Muscle of arm (tissue), 12 donors: ENCODE data around the gene ATG7. TPM values are rescaled to one million over a fixed set of nuclear protein-coding genes. Genes with fewer than 3 reads are reported as not detected.

ENCODE experiments used
- DNase-seq: peaks from one replicate; pipeline ENCODE4 v3.0.0-alpha.2; 2013
- polyA plus RNA-seq, 12 donors: library from polyadenylated mRNA; unstranded; fragments of 120-200 nt; gene quantifications; one replicate each; pipeline ENCODE4 v1.2.1, GENCODE V29; 2013; ENCODE audit not compliant: insufficient read length in 12 of 12

Gene ATG7
- polyA plus RNA-seq, 12 donors, result 11.9 to 18.8 (median 15.3) TPM; not detected in 1

DNA sequence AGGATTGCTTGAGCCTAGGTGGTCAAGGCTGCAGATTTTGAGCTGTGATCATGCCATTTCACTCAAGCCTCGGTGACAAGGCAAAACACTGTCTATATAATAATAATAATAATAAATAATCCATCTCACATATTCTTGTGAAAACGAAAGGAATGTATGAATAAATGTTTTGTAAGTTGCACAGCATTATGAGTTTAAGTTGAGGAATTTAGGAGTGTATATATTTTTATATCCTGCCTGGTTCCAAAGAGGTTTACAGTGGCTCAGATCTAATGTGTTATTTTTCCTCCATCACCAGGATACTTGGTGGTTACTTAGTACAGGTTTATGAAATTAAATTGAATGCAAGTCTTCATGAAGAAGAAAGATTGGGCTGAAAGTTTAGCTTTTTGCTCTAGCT is 77.2 kb downstream of the ATG7 start:
- no peak for DNase-seq

DNA sequence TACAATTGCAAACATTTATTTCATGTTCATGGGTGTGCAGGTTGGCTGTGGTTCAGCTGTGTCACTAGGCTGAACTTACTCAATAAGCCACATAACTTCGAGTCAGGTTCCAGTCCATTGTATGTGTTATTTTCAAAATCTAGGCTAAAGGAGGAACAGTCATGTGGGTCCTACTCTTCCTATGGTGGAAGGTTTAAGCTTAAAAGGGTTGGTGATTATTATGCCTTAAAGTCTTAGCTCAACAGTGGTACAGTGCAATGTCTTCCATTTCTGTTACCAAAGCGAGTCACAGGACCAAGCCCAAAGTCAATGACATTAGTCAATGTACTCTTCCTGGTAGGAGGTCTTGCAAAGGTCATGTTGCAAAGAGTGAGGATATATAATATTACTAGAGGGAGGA is 78.2 kb downstream of the ATG7 start:
- DNase-seq, result no peak

DNA sequence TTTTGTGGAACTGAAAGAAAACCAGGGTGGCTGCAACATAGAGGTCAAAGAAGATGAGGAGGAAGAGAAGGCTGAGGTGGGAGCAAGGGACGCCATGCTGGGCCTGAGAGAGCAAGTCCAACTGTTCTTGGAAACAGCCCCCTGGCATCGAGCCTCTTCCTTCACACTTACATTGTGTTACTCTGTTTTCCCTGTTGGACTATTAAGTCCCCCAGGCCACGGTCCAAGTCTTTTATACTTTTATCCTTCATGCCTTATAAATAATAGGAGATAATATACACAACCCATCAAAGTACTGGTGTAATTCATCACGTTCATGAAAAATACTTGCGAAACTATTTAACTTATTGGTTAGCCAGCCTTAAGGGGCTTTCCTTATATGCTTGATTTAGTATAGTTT is 79.3 kb downstream of the ATG7 start:
- DNase-seq, result no peak

DNA sequence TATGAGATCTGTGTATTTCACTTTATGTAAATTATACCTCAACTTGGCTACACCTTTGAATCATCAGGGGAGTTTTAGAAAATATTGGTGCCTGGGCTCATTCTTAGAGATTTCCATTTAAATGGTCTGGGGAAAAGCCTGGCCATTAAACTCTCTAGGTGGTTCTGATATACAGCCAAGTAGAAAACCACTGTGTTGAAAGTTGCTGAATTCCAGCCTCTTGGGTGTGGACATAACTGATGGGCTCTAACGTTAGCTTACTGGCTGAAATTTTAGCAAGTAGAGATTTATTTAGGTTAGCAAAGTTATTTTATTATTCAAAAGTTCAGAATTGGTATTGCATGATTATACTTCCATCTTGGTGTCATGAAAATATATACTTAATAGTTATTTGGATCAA is 84.1 kb downstream of the ATG7 start:
- no peak for DNase-seq

DNA sequence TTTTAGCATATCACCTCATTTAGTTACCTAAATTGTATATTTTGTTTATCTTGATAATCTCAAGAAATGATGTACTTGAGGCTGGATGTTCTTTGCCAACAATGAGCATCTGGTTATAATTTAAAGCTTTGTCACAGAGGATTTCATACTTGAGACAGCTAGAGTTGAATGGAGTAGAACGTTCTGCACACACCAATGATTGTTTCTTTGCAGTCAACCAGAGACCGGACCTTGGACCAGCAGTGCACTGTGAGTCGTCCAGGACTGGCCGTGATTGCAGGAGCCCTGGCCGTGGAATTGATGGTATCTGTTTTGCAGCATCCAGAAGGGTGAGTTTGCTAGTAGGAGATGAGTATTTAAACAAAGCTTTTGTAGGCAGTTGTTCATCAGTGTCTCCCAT is 90.4 kb downstream of the ATG7 start:
- no peak for DNase-seq

DNA sequence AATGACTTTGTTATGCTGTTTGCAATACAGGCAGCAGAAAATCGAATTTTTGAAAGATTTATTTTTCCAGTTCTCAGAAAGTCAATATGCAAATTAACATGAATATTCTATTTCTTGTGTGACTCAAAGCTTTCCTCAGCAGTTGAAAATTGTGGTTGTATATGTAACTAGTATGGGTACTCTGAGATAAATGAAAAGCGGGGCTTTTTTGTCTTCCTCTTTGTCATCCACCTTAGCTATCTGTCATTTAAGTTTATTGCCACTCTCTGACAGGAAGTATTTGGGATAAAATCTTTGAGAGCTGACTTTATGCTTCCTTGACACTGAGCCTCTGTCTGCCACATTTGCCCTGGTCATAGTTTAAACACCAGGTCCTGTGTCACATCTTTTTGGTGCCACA is 91.5 kb downstream of the ATG7 start:
- DNase-seq, result no peak

DNA sequence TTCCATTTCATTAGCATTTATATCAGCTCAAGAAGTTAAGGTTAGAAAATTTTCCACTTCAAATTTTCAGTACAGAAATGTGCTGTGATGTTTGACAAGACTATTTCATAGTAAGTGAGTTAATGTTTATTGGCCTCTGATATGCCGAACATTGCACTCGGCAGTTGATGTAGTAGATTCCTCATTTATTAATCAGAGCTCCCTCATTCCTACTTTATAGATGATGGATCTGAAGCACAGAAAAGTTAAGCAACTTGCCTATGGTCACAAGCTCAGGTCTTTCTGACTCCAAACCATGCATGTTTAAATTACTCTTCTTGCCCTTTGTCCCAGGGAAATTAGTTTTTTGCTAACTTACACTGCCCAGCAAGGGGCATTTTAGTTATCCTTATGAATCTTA is 92.0 kb downstream of the ATG7 start:
- DNase-seq, result no peak

DNA sequence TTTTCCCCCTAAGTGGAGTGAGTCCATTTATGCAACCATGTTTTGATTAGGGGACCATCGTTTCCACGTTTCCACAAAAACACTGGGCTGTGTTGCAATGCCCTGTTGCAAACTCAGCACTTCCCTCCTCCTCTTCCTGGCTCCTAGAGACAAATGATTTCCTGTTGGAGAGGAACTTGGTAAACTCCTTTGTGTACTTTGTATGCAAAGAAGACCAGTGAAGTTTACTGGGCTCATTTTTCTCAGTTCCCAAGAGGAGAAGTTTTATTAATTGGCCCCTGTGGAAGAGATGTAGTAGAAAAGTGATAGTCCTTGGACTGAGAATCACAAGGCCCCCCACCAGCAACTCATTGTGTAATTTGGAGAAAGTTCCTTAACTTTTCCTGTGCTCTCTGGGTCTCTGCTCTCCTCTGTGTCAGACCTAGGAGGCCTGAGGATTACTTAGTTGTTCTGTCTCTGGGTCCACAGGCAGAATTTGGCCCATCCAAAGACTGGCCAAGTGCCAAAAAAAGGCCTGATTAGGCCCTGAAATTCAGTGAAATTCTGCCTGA is 95.0 kb downstream of the ATG7 start:
- no peak for DNase-seq

DNA sequence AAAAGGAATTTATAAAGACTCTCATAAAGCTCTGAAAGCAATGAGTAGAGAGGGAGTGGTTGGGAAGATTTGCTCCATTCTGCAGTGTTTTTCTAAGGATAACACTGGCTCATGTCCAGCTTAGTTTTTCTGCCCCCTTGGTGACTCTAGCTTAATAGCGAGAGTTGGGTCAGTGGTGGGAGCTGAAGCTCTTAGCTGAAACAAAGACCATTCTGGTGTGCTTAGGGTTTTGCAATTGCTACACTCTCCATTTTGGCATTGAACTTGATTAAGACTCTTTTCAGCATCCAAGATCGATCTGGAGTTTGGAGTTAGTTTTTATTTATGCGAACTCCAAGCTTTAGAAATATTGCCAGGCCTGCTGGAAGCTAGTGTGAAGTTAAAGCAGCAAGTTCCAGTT is 98.0 kb downstream of the ATG7 start:
- DNase-seq, result peak; percentile 79

DNA sequence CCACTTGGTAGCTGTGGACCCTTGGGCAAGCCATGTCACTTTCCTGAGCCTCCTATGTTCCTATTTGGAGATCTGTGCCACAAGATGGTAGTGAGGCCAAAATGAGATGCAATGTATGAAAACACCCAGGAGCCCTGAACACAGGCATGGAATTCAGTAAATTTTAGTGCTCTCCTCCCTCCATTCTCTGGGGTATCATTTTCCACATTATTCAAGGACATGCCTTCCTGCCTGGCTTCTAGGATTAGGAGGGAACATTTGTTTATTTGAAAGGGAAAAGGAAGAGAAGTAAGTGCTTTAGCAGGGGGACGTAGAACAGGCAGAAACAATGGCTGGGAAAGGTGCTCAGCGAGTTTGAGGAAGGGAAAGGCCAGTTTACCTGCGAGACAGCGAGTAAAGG is 98.8 kb downstream of the ATG7 start:
- no peak for DNase-seq

DNA sequence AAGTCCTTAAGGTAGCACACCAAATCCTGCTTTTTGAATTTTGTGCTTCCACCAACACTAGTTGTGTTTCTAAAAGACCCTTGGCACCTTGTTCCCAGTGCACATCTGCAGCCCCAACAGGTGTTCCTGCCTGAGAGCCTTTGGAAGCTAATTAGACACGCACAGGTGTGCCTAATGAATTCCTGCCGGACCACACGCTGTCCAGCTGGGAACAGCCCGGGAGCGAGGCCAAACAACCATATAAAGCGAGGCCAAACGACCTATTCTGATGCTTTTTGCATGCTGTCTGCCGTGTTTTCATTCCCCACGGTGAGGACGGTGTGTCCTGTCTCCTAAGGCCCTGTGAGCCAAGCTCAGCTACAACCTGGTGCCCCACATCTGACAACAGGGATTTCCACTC is 99.5 kb downstream of the ATG7 start:
- DNase-seq, result no peak

DNA sequence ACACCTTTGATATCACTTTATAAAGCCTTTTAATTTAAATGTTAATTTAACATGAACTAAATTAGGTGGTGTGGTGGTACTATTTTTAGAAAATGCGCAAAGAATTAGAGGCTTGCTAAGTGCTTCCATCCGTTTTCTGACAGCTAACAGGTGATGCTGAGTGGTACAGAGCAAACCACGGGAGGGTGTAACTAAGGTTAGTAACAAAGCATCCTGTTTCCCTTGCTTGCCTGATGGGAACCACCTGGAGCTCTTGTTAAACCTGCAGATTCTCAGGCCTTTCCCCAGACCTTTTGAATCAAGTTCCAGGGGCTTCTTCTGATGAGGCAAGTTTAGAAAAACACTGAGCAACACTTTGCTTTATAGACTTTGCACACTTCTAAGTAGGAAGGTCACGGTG is 101.0 kb downstream of the ATG7 start:
- DNase-seq, result no peak

DNA sequence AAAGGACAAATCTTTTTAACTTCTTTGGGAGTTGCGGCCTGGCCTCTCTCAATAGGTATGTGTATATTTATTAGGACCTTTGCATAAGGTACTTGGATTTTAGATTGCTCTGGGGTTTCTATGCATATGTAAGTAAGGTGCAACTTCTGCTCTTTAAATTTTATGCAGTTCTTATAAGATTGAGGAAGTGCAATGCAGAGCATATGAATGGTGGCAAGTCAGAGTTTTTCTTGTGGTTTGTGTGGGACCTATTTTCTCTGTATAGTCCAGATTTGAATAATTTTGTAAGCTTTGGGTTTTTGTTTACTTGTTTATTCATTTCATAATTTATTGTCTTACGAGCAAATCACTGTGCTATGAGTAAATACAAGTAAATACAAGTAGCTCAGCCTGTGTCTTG is 101.5 kb downstream of the ATG7 start:
- no peak for DNase-seq

DNA sequence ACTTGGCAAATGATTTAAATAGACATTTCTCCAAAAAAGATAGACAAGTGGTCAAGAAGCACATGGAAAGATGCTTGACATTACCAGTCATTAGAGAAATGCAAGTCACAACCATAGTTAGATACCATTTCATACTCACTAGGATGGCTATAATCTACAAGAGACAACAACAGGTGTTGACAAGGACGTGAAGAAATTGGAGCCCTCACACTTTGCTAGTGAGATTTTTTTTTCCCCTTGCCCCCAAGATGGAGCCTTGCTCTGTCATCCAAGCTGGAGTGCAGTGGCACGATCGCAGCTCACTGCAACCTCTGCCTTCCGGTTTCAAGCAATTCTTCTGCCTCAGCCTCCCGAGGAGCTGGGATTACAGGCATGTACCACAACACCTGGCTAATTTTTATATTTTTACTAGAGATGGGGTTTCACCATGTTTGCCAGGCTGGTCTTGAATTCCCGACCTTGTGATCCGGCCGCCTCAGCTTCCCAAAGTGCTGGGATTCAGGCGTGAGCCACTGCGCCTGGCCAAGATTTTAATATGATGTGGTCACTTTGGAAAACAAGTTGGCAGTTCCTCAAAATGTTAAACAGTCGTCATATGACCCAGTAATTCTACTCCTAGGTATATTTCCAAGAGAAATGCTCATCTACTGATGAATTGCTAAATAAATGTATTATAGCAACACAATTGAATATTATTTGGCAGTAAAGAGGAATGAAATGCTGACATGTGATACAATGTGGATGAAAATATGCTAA is 103.3 kb downstream of the ATG7 start:
- DNase-seq, result no peak

DNA sequence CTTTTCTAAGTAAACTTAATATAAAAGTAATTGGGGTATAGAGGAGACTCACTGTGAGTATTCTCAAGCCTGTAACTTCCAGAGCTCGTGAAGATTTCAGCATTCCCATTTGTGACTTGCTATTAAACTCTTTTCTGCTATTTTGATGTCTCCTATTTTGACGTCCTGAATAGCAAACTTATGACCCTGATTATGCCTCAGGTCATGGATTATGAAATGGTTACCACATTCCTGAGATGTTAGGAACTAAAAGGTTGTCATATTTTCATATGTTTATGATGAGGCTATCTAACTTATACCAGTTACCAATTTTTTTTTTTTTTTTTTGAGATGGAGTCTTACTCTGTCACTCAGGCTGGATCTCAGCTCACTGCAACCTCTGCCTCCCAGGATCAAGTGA is 105.5 kb downstream of the ATG7 start:
- no peak for DNase-seq

DNA sequence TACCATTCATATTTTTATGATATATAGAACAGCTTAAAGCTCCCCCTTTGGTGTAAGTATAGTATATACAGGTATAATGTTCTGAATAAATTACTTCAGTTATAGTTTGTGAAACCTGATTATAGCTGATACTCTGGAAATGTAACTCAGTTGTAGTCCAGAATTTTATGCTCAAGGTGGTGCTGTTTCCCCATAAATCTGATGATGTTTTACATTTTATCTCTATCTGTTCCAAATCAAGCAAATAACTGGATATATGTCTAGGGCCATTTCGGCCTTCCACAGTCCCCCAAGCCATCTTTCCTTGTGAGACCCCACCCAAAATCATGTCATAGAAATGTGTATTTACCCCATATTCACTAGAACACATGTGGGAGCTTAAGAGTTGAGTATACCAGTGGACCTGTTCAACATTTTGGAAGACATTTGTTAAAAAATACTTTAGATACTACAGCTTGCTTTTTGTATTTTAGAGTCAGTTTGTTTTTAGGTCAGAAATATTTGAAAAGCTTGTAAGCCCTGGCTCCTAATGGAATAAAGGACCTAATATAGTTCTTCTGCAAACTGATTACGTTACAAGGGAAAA is 107.1 kb downstream of the ATG7 start:
- no peak for DNase-seq

DNA sequence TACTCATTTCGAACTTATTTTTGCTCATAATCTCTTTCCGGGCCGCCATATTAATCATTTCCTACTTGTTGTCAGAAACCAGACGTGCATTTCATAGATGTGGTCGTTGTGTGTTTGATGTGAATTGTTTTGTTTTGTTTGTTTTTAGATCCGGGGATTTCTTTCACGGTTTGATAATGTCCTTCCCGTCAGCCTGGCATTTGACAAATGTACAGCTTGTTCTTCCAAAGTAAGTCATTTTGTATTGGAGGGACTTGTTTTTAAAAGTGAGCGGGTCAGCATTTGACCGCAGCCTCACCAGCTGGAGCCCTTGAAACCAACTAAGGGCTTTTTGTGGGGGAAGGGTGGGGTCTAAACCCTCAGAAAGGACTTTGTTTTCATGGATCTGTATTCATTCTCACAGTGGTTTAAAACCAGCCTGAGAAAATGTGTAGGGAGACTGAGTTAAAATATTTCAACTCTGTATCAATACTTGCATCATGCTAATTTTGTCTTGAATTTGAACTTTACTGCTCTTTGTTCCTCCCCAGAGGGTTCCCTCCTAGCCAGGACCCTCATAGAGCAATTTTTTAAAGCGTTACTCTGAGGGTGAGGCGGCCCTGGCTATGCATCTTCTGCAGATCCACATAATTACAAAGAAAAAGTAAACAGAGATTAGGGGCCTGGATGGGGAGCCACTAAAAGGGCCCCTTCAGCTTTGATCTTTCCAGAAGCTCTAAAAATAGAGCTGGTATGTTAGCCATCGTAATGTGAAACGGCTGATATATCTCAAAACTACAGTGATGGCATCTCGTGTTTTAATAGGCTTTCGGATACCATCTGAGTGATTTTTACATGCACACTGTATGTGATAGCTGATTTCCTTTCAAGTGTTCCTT is 107.9 kb downstream of the ATG7 start:
- DNase-seq, result no peak

DNA sequence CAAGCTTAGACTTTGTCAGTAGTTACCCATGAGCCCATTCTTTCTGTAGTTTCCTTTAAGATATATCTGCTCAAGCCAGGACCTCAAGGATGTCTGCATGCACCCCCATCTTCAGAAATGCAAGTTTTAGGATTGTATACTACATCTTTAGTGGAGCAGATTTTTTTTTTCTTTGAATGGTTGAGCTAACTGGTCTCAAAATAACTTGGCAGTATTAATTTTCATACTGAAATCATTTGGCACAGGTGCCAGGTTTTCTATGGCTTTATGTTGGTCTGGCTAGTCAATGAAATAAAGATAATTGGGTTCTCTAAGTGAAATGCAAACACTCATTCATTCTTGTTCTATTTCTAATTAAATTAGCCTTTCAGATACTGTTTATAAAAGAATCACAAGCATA is 108.9 kb downstream of the ATG7 start:
- no peak for DNase-seq

DNA sequence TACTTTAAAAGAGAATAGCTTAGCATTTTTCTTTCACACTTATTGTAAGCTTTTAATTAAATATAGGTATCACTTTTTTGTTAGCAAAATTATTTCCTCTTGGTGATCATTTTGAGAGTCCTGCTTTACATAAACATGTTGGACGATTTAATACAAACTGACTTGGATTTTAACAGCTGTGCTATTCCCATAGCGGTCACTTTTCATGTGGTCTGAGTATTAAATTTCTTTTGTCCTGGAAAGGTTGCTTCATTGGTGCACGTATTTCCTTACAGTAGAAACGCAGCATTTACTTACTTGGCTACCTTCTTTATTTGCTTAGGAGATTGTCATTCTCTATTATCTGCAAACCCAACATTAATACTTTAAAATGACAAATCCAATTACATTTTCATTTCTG is 109.4 kb downstream of the ATG7 start:
- no peak for DNase-seq

DNA sequence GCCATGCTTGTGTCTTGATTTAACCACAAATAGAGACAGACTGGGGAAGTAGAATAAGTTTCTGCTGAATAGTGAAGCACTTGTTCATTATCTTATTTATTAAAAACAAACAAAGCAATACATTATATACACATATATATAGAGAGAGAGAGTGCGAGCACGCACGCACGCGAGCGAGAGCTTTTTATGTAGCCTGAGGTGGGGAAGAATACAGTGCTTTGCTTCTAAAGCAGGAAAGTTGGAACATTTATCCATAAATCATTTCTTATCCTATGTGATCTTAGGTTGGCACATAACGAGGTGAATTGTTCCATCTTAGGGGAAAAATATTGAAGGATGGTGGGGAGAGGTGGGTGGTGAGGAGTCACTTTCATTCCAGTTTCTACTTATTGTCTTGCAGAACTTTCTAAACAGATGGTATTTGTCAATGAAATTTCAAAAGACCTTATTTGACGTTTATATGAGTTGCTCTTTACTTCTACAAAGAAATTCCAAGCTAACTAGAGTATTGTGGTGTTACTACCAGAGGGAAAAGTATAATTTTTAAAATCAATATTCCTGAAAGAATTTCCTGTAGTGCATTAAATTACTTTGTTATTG is 110.0 kb downstream of the ATG7 start:
- no peak for DNase-seq

DNA sequence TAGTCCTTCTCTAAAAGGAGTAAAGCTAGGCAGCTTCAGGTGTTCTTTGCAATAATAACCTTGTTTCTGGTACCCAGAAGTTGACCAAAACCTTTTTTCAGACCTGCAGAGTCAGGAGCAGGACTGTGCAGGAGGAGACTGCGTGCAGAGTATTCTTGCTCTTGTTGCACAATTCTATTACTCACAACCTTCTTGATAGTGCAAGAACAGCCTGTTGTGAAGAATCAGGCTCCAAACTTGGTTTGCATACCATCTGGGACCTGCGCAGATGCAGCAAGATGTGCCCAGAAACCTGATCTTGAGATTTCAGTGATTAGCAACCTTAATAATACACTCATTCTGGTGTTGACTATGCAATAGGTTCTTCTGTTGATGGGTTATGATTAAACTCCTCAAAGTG is 111.9 kb downstream of the ATG7 start:
- no peak for DNase-seq

DNA sequence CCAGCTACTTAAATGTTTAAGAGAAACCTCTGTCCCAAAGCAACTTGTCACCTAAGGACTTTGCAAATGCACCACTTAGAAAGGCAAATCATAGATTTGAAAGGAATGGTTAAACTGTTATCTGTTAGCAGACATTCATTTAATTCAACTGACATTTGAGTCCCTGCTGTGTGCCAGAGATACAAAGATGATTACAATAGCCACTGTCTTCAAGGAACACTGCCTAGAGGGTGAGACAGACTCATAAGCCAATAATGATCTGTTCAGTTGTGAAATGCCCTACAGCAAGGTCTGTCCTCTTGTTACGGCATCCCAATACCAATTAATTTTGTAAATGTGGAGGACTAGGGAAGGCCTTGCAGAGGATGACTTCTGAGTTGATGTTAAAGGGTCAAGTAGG is 113.1 kb downstream of the ATG7 start:
- DNase-seq, result no peak
